ENCODE results near the gene EXT2. TPM values are rescaled to one million over a fixed set of nuclear protein-coding genes. Genes with fewer than 3 reads are reported as not detected.

The EXT2 gene
- total and polyA plus RNA-seq, 11 donors = 12.6 to 41.9 (median 31.9) TPM

GRCh38 chr11:44205836-44206235, 110.4 kb downstream of the EXT2 start:
- no peaks in the 10 kb centered on the region for H3K27me3 ChIP-seq
- H3K9me3 ChIP-seq = no peaks in the 10 kb centered on the region
- WGBS, 4 donors = 94 to 98% (median 96%) methylated on average over 2 of the region's 2 CpGs
- ATAC-seq (no peak), DNase-seq (no peak)
- H3K4me1 ChIP-seq = peaks cover 0 to 15% (median 0%) of the 10 kb centered on the region in 12 donors
- H3K36me3 ChIP-seq = peaks cover 0 to 35% (median 10%) of the 10 kb centered on the region in 9 donors
- H3K27ac ChIP-seq = no peak overlapping the region
- TF ChIP-seq POLR2A (IDR thresholded peaks at IDR 0.05) = no peak
- no peak for TF ChIP-seq CTCF (IDR thresholded peaks at IDR 0.05)
- intact Hi-C loops (cut with DNase I) = no loop called here
- H3K4me3 ChIP-seq = no peak overlapping the region

DNA sequence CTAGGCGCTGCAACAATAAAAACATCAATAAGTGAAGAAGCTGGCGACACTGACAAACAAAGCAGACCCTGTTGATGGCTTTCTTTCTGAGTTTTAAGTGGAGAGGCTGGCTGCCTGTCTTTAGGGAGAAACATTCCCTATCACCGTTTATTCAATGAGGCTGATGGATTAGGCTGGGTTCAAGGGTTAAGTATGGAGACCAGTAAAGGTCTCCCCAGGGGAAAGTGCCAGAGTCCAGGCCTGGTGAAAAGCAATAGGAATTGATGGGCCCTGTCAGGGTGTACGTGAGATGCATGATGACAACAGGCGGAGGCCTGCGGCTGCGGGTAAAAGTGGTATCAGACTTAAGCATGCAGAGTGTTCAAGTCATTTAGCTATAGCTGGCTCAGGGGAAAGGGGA, 111.8 kb downstream of the EXT2 start:
- Histone ChIP-seq H3K4me1 (peaks cover 0 to 15% (median 0%) of the 10 kb centered on the region in 12 donors), H3K27me3 (no peaks in the 10 kb centered on the region), H3K4me3 (no peak overlapping the region), H3K27ac (no peak overlapping the region), H3K36me3 (peaks cover 0 to 29% (median 10%) of the 10 kb centered on the region in 9 donors), H3K9me3 (peaks cover 0 to 3% (median 0%) of the 10 kb centered on the region in 12 donors)
- 90 to 92% (median 92%) methylated on average over 7 of the region's 7 CpGs for WGBS, 4 donors
- DNase-seq (no peak), ATAC-seq (no peak)
- intact Hi-C loops (cut with DNase I) = no loop called here
- TF ChIP-seq CTCF (IDR thresholded peaks at IDR 0.05) (no peak), POLR2A (IDR thresholded peaks at IDR 0.05) (no peak)

DNA sequence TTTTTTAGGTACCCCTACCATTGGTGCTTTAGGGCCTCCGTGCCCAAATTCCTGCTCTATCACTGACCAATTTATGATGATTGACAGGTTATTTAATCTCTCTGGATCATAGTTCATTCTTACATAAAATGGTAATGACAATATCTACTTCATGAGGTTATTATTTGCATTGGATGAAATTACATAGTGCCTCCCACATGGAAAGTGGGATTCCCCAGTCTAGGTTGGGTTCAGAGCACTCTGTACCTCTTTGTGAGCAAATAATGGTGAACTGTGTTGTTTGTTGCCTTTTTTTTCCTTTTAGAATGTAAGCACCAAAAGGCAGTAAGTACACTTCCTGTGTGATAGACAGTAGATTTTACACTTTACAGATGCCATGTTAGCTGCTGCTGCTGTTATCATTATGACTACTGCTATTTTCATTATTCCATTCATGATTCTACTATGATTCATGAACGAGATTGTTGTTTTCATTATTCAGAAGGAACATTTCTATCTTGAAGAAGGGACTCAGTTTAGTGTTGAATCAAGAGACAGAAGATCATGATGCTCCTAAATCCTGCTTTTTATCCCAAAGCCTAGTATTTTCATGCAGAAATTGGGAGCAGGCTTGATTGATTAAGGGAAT, 113.6 kb downstream of the EXT2 start:
- intact Hi-C loops (cut with DNase I) = no loop called here
- no peak for ATAC-seq
- peaks cover 0 to 26% (median 10%) of the 10 kb centered on the region in 9 donors for H3K36me3 ChIP-seq

More for the DNA sequence above, 113.6 kb downstream of the EXT2 start:
- WGBS, 4 donors = 83 to 90% (median 87%) methylated on average over 2 of the region's 2 CpGs
- Histone ChIP-seq H3K4me3 (no peak overlapping the region), H3K4me1 (peaks cover 0 to 9% (median 0%) of the 10 kb centered on the region in 12 donors), H3K27ac (no peak overlapping the region), H3K9me3 (peaks cover 0 to 13% (median 0%) of the 10 kb centered on the region in 12 donors), H3K27me3 (no peaks in the 10 kb centered on the region)
- TF ChIP-seq POLR2A (IDR thresholded peaks at IDR 0.05) (no peak), CTCF (IDR thresholded peaks at IDR 0.05) (no peak)
- no peak for DNase-seq
